Endothelial cell of umbilical vein (primary cell): ENCODE results near the gene PRKCZ. TPM values are rescaled to one million over a fixed set of nuclear protein-coding genes. Genes with fewer than 3 reads are reported as not detected.

Experiments used
- BruUV-seq: library from RNA; stranded (reverse); fragments of 400-500 nt; replicated peaks from 2 replicates; lab custom pipeline; 2021; lab: Mats Ljungman, UMichigan
- CTCF ChIA-PET: fragments of 300-600, 350-600 bp; sonication (Branson Sonifier 250); formaldehyde crosslinking; loops from one replicate; lab custom pipeline; 2021; ENCODE audit warnings: antibody characterized with exemption, inconsistent platforms; lab: Charles Lee
- POLR2A ChIA-PET: fragments of 300-600, 350-600 bp; sonication (Branson Sonifier 250); formaldehyde crosslinking; loops from one replicate; lab custom pipeline; 2021; ENCODE audit warnings: antibody characterized with exemption, inconsistent platforms; lab: Charles Lee
- DNase-seq: peaks from one replicate; pipeline ENCODE4 v3.0.0-alpha.2; 2011; ENCODE audit warnings: low read depth, low spot score
- FAIRE-seq: peaks from 2 replicates; lab custom pipeline; 2011; peaks lifted over from hg19 to GRCh38; lab: Jason Lieb, UNC
- H2AFZ ChIP-seq: 2 replicates; pipeline ENCODE4 v1.6.0; 2012; ENCODE audit warnings: low read depth, low read length, control low read depth, inconsistent platforms
- H3K27ac ChIP-seq: 2 replicates; pipeline ENCODE4 v1.5.1; 2011; ENCODE audit warnings: low read depth, mild to moderate bottlenecking, control low read depth, low read length, moderate library complexity; ENCODE audit not compliant: insufficient read depth
- H3K27me3 ChIP-seq, 2 experiments: 2 replicates each; pipeline versions ENCODE4 v1.6.0 to v1.6.1; 2011; ENCODE audit warnings: low read length in 2 of 2, mixed read lengths in 1 of 2; ENCODE audit not compliant: control insufficient read depth in 2 of 2, insufficient read depth in 2 of 2
- H3K36me3 ChIP-seq, 2 experiments: 2 replicates in 1 of 2; 3 replicates in 1 of 2; pipeline ENCODE4 v1.5.1; 2011; ENCODE audit warnings: low read length in 2 of 2, mild to moderate bottlenecking in 1 of 2, moderate library complexity in 1 of 2; ENCODE audit not compliant: control insufficient read depth in 2 of 2, insufficient read depth in 2 of 2; ENCODE audit errors: extremely low read depth in 1 of 2
- H3K4me1 ChIP-seq: 3 replicates; pipeline ENCODE4 v1.5.1; 2011; ENCODE audit warnings: mild to moderate bottlenecking, low read length; ENCODE audit not compliant: control insufficient read depth, insufficient read depth; ENCODE audit errors: extremely low read depth
- H3K4me2 ChIP-seq: 2 replicates; pipeline ENCODE4 v1.6.1; 2011; ENCODE audit warnings: low read length, control low read depth, mixed read lengths; ENCODE audit not compliant: insufficient read depth
- H3K4me3 ChIP-seq, 3 experiments: fragments of 200-600 bp in 1 of 3; sonication (generic), shearing (Covaris generic) in 1 of 3; replicated peaks in 1 of 3; 2 replicates each; pipeline ENCODE4 v1.5.1; 2011 to 2016; ENCODE audit warnings: control low read depth in 3 of 3, low read length in 3 of 3, mild to moderate bottlenecking in 2 of 3, inconsistent platforms in 1 of 3, low read depth in 1 of 3, moderate library complexity in 1 of 3; ENCODE audit not compliant: insufficient read depth in 1 of 3
- H3K79me2 ChIP-seq: 2 replicates; pipeline ENCODE4 v1.6.0; 2012; ENCODE audit warnings: low read length, inconsistent platforms; ENCODE audit not compliant: control insufficient read depth, insufficient read depth
- H3K9ac ChIP-seq: replicated peaks from 2 replicates; pipeline ENCODE3; 2011; ENCODE audit warnings: low read length, control low read depth; ENCODE audit not compliant: insufficient read depth; ENCODE audit errors: extremely low read depth
- H3K9me1 ChIP-seq: replicated peaks from 3 replicates; pipeline ENCODE4 v1.6.0; 2011; ENCODE audit warnings: mild to moderate bottlenecking, low read length; ENCODE audit not compliant: control insufficient read depth, insufficient read depth; ENCODE audit errors: extremely low read depth
- H3K9me3 ChIP-seq: replicated peaks from 2 replicates; pipeline ENCODE4 v1.5.1; 2012; ENCODE audit warnings: low read length, inconsistent platforms; ENCODE audit not compliant: control insufficient read depth, insufficient read depth
- H4K20me1 ChIP-seq: replicated peaks from 2 replicates; pipeline ENCODE3; 2011; ENCODE audit warnings: mild to moderate bottlenecking, low read length; ENCODE audit not compliant: control insufficient read depth, insufficient read depth; ENCODE audit errors: extremely low read depth
- CTCF ChIP-seq, 2 donors: IDR thresholded peaks; 1 replicate in 1 of 2; 2 replicates in 1 of 2; pipeline ENCODE4 v1.5.1; 2011; ENCODE audit warnings: low read length in 2 of 2, mild to moderate bottlenecking in 2 of 2, moderate library complexity in 2 of 2, control low read depth in 1 of 2, inconsistent platforms in 1 of 2, low read depth in 1 of 2; ENCODE audit not compliant: insufficient read depth in 1 of 2; ENCODE audit errors: extremely low read depth in 1 of 2
- EZH2 ChIP-seq: IDR thresholded peaks from 2 replicates; pipeline ENCODE4 v1.6.1; 2012; ENCODE audit warnings: borderline replicate concordance, low read depth, mild to moderate bottlenecking, moderate library complexity, low read length, inconsistent platforms; ENCODE audit not compliant: severe bottlenecking
- FOS ChIP-seq: IDR thresholded peaks from 2 replicates; pipeline ENCODE4 v1.6.1; 2011; ENCODE audit warnings: mild to moderate bottlenecking, low read length, moderate library complexity, borderline replicate concordance; ENCODE audit not compliant: insufficient read depth
- GATA2 ChIP-seq: IDR thresholded peaks from 2 replicates; pipeline ENCODE4 v1.7.0; 2011; ENCODE audit warnings: low read depth, mild to moderate bottlenecking, moderate library complexity, mixed read lengths, low read length; ENCODE audit not compliant: insufficient read length, insufficient read depth
- JUN ChIP-seq: IDR thresholded peaks from 2 replicates; pipeline ENCODE4 v1.6.1; 2011; ENCODE audit warnings: borderline replicate concordance, low read depth; ENCODE audit not compliant: insufficient read length, insufficient read depth
- MYC ChIP-seq: IDR thresholded peaks from one replicate; pipeline ENCODE4 v1.6.1; 2011; ENCODE audit warnings: mild to moderate bottlenecking, low read depth, low read length
- POLR2A ChIP-seq: IDR thresholded peaks from 2 replicates; pipeline ENCODE4 v1.6.1; 2012; ENCODE audit warnings: low read depth, mild to moderate bottlenecking, control low read depth, low read length
- POLR2AphosphoS5 ChIP-seq: IDR thresholded peaks from 2 replicates; pipeline ENCODE4 v1.6.1; 2012; ENCODE audit warnings: low read depth, mild to moderate bottlenecking, control low read depth, low read length, moderate library complexity; ENCODE audit not compliant: insufficient read depth
- dilution Hi-C: fragments of 300-500 bp; cut with MboI; formaldehyde crosslinking; loops from one replicate; pipeline ENCODE4 v1.15.0; 2019; ENCODE audit warnings: low sequenced_read_pairs; ENCODE audit not compliant: extremely low pct_ligation_motif_present
- intact Hi-C: fragments of 100-400 bp; cut with micrococcal nuclease; formaldehyde crosslinking; loops from one replicate; pipeline ENCODE4 v1.10.0; 2022
- polyA plus RNA-seq, 4 experiments: library from polyadenylated mRNA; depleted of rRNA in 3 of 4; stranded (reverse) in 3 of 4; unstranded in 1 of 4; fragments of >200 nt; gene quantifications; 2 replicates each; pipeline versions ENCODE4 v1.2.1 to v1.2.3, GENCODE V29; 2011 to 2012; ENCODE audit warnings: missing spikeins in 1 of 4
- total RNA-seq: library from RNA; stranded (reverse); gene quantifications from 2 replicates; pipeline ENCODE4 v1.2.3, GENCODE V29; 2021
- TF ChIP-seq, protein P1 (sequence below): IDR thresholded peaks from 2 replicates; pipeline ENCODE4 v1.6.1; 2011; ENCODE audit not compliant: insufficient read depth, insufficient read length

PRKCZ gene
- total and polyA plus RNA-seq, 2 donors (not counting 3 experiments of a cell fraction or from before 2014, with no cell fraction given): 0.22 to 1.7 TPM

DNA sequence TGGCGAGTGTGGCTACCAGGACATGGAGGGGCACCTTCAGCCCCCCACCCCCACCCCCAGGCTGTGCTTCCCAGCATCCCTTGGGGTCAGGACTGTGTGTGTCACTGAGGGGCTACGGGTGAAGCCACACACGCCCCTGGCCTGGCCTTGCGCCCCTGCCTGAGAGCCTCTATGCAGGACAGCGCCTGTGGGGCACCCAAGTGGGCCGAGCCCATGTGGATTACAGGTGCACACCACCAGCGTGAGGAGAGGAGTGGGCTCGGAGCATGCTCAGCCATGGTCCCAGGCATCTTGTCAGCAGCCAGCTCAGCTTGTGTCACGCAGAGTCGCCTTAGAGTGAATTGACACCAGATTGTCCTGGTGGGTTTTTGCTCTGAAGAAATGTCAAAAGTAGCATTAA lies 116.5 kb downstream of the PRKCZ start:
- Histone ChIP-seq H3K4me2 (no peak overlapping the region), H3K27me3 (no peaks in the 10 kb centered on the region), H3K4me1 (no peaks in the 10 kb centered on the region), H3K27ac (no peak overlapping the region), H2AFZ (no peak overlapping the region), H4K20me1 (no peaks in the 10 kb centered on the region), H3K4me3 (no peak overlapping the region), H3K9me1 (no peaks in the 10 kb centered on the region), H3K9ac (no peak overlapping the region), H3K79me2 (no peaks in the 10 kb centered on the region), H3K9me3 (no peaks in the 10 kb centered on the region), H3K36me3 (no peaks in the 10 kb centered on the region)
- DNase-seq: no peak
- FAIRE-seq: no peak
- BruUV-seq: no TSS peak
- dilution Hi-C loops (no loop called here), intact Hi-C loops (no loop called here)
- ChIA-PET POLR2A (no interaction called here), CTCF (interaction anchor here (5.2 kb wide), 1 partner anchor 8 kb away, joined by 40 read pairs; no protein-coding TSS in a partner anchor)
- TF ChIP-seq MYC (no peak), CTCF (IDR thresholded peaks at IDR 0.05; ENCODE audit: extremely low read depth in 1 of 2, insufficient read depth in 1 of 2, low read depth in 1 of 2, low read length in 2 of 2) (no peak), EZH2 (no peak), JUN (no peak), GATA2 (no peak), FOS (no peak), POLR2A (no peak), POLR2AphosphoS5 (no peak)
- TF ChIP-seq, protein P1, sequence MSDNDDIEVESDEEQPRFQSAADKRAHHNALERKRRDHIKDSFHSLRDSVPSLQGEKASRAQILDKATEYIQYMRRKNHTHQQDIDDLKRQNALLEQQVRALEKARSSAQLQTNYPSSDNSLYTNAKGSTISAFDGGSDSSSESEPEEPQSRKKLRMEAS: no peak
